ENCODE results near the gene OR5K2. TPM values are rescaled to one million over a fixed set of nuclear protein-coding genes. Genes with fewer than 3 reads are reported as not detected.

The OR5K2 gene
- not detected in 2 replicates for total RNA-seq

DNA sequence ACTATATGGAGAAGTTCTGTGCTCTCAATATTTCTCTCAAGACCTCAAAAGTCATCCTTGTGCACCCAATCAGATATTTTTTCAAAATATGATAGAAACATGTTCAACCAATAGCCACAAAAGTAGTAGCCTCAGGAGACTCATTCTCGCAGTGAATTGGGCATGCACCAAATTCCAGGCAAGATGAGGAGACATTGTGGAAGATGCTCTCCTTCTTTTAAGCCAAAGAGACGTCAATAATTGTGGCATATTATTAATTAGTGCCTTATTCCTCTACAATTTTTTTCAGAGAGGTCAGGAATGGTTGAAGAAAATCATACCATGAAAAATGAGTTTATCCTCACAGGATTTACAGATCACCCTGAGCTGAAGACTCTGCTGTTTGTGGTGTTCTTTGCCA lies at the start of gene OR5K2:
OR5K2 (plus strand) TSS at position 301 of the 400 bp plus-strand sequence; CDS start at position 301, 0 bp downstream.

DNA sequence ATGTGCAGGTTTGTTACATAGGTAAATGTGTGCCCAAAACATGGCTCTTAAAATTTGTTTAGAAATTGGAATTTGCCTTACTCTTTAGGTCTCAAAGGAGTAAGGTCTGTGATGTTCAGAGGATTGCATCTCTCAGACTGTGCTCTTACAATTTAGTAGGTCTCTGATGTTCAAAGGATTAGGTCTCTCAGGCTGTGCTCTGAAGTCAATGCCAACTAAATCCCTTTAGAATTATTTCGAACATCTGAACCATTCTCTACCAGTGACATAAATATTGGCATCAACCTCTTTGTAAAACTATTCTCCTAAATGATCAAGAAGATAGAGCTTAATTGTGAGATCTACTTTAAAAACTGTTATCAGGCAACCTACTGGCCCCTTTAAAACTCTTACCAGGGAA lies 34.6 kb upstream of the OR5K2 start, which contains the start of gene OR5K1:
OR5K1 (plus strand) TSS at position 301 of the 400 bp plus-strand sequence. CDS start 6,376 bp downstream, outside the sequence.

DNA sequence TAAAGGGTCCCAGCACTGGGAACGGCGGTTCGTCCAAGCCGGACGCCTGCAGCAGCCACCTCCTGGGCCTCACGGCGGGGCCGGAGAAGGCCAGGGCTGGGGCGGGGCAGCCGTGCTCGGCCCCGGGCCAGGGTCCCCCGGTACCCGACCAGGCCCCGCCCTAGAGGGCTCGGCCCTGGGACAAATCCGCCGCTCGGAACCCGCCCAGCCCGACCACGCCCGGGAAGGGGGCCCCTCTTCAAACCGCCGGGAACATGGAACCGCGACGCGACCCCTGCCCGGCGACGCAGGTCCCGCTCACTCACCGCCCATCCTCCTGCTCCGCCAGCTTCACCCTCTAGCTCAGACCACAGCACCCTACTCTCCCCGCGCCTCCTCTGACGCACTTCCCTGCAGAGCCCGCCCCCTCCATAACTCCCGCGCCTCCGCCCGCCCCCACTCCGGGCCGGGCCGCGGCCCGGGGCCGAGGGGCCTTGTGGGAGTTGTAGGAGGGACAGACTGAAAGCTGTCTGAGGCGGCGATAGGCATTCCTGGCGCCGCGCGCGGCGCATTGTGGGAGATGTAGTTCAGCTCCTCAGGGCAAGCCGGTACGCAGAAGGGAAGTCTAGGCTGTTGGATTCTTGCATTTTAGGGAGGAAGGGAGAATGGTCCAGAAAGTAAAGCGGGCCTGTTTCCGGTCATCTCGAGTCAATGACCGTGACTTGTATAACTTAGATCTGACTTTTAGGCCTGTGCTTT lies 25.2 kb downstream of the OR5K2 start, which contains the start of gene CLDND1:
CLDND1 (minus strand) TSS at position 359 of the 738 bp plus-strand sequence. CDS start 1,478 bp downstream, outside the sequence.

DNA sequence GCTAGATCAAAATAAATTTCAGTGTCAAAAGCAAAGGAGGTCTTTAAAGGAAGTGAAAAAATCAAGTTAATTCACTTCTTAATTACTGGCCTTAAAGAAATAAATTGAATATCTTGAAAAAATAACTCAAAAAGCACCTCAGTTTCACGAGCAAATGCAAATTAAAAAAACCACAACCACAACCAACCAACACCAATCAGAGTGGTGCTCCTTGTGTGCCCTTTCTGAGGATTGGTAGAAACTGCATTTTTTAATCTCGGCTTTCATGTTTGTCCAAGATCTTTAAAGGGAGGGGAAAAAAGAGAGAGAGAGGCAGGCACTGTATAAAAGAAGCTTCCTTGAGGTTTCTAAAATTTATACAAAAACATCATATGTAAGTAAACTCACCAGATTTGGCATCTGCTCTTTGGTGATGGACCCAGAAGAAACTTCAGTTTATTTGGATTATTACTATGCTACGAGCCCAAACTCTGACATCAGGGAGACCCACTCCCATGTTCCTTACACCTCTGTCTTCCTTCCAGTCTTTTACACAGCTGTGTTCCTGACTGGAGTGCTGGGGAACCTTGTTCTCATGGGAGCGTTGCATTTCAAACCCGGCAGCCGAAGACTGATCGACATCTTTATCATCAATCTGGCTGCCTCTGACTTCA lies 34.3 kb downstream of the OR5K2 start, which contains the start of gene GPR15:
GPR15 (plus strand) TSS at position 357 of the 653 bp plus-strand sequence; CDS start at position 413, 56 bp downstream.

Other genes starting within 250 kb of the OR5K2 start
- not detected in 2 replicates for gene OR5H6, start 233.4 kb upstream of the OR5K2 start, total RNA-seq
- not detected in 2 replicates for gene OR5H2, start 215.2 kb upstream of the OR5K2 start, total RNA-seq
- gene OR5K4, start 143.8 kb upstream of the OR5K2 start, total RNA-seq, result not detected in 2 replicates
- not detected in 2 replicates for gene OR5K3, start 107.0 kb upstream of the OR5K2 start, total RNA-seq
- gene OR5K1, start 34.5 kb upstream of the OR5K2 start, total RNA-seq, result not detected in 2 replicates
- gene CLDND1, start 25.2 kb downstream of the OR5K2 start, total RNA-seq, result 142 and 143 TPM in 2 replicates
- not detected in 2 replicates for gene GPR15, start 34.3 kb downstream of the OR5K2 start, total RNA-seq
- 50.6 and 62.9 TPM in 2 replicates for gene CPOX, start 95.9 kb downstream of the OR5K2 start, total RNA-seq